ENCODE results near the gene SYT1. TPM values are rescaled to one million over a fixed set of nuclear protein-coding genes. Genes with fewer than 3 reads are reported as not detected.
"Not testable (repeated sequence)": the region's sequence is repeated elsewhere in the genome, so short reads cannot be mapped to it uniquely, and the experiment has no call there.

SYT1 gene
- total RNA-seq, 2 donors from 2014 or later: not detected

- H3K9me3 Mint-ChIP-seq: peaks cover 14 to 22% of the 10 kb centered on the region in 2 donors
- no peaks in the 10 kb centered on the region for H3K36me3 Mint-ChIP-seq
- ATAC-seq: no peak
- DNase-seq (ENCODE audit: low spot score in 2 of 2): no peak
- H3K27ac Mint-ChIP-seq: no peak overlapping the region
Measured at GRCh38 chr12:79008591-79008990, 144.0 kb downstream of the SYT1 start.

- H3K9me3 Mint-ChIP-seq: peaks cover 21 to 22% of the 10 kb centered on the region in 2 donors
- H3K27ac Mint-ChIP-seq: no peak overlapping the region
- no peak for ATAC-seq
- DNase-seq (ENCODE audit: low spot score in 2 of 2): no peak
- H3K36me3 Mint-ChIP-seq: no peaks in the 10 kb centered on the region
Measured at GRCh38 chr12:79012636-79013035, 148.1 kb downstream of the SYT1 start.

GRCh38 chr12:79016181-79016580, 151.6 kb downstream of the SYT1 start:
- H3K9me3 Mint-ChIP-seq: peaks cover 14 to 19% of the 10 kb centered on the region in 2 donors
- ATAC-seq (no peak), DNase-seq (ENCODE audit: low spot score in 2 of 2) (no peak)
- H3K27ac Mint-ChIP-seq: no peak overlapping the region
- no peaks in the 10 kb centered on the region for H3K36me3 Mint-ChIP-seq

GRCh38 chr12:79019672-79020071, 155.1 kb downstream of the SYT1 start:
- ATAC-seq (no peak), DNase-seq (ENCODE audit: low spot score in 2 of 2) (no peak)
- no peak overlapping the region for H3K27ac Mint-ChIP-seq
- H3K36me3 Mint-ChIP-seq: no peaks in the 10 kb centered on the region
- H3K9me3 Mint-ChIP-seq: peaks cover 14 to 16% of the 10 kb centered on the region in 2 donors

- no peak for DNase-seq (ENCODE audit: low spot score in 2 of 2)
- ATAC-seq: no peak
- H3K27ac Mint-ChIP-seq: no peak overlapping the region
- H3K9me3 Mint-ChIP-seq: peaks cover 14 to 16% of the 10 kb centered on the region in 2 donors
- no peaks in the 10 kb centered on the region for H3K36me3 Mint-ChIP-seq
Measured at GRCh38 chr12:79020106-79020505, 155.5 kb downstream of the SYT1 start.

- Mint-ChIP-seq H3K27ac (no peak overlapping the region), H3K9me3 (peaks cover 14 to 16% of the 10 kb centered on the region in 2 donors), H3K36me3 (no peaks in the 10 kb centered on the region)
- no peak for DNase-seq (ENCODE audit: low spot score in 2 of 2)
- no peak for ATAC-seq
Measured at GRCh38 chr12:79021021-79021420, 156.4 kb downstream of the SYT1 start.

- no peaks in the 10 kb centered on the region for H3K36me3 Mint-ChIP-seq
- no peak overlapping the region for H3K27ac Mint-ChIP-seq
- peaks cover 6 to 9% of the 10 kb centered on the region in 2 donors for H3K9me3 Mint-ChIP-seq
Measured at GRCh38 chr12:79023261-79023660, 158.7 kb downstream of the SYT1 start.

GRCh38 chr12:79023784-79024183, 159.2 kb downstream of the SYT1 start:
- no peak overlapping the region for H3K27ac Mint-ChIP-seq
- peaks cover 6 to 9% of the 10 kb centered on the region in 2 donors for H3K9me3 Mint-ChIP-seq
- H3K36me3 Mint-ChIP-seq: no peaks in the 10 kb centered on the region
- ATAC-seq: no peak
- DNase-seq (ENCODE audit: low spot score in 2 of 2): no peak

More at GRCh38 chr12:79023261-79023660, 158.7 kb downstream of the SYT1 start:
- DNase-seq (ENCODE audit: low spot score in 2 of 2) (no peak), ATAC-seq (no peak)

GRCh38 chr12:79033788-79034187, 169.2 kb downstream of the SYT1 start:
- H3K27ac Mint-ChIP-seq: no peak overlapping the region
- DNase-seq (ENCODE audit: low spot score in 2 of 2) (no peak), ATAC-seq (no peak)
- H3K36me3 Mint-ChIP-seq: no peaks in the 10 kb centered on the region
- H3K9me3 Mint-ChIP-seq: peaks cover 25 to 28% of the 10 kb centered on the region in 2 donors

GRCh38 chr12:79044748-79045147, 180.2 kb downstream of the SYT1 start:
- H3K9me3 Mint-ChIP-seq; DNase-seq (ENCODE audit: low spot score in 2 of 2); H3K36me3 Mint-ChIP-seq; ATAC-seq; H3K27ac Mint-ChIP-seq: not testable (repeated sequence)

GRCh38 chr12:79045149-79045703, 180.7 kb downstream of the SYT1 start:
- H3K27ac Mint-ChIP-seq; ATAC-seq; DNase-seq (ENCODE audit: low spot score in 2 of 2); H3K36me3 Mint-ChIP-seq; H3K9me3 Mint-ChIP-seq: not testable (repeated sequence)

- Mint-ChIP-seq H3K36me3 (no peaks in the 10 kb centered on the region), H3K9me3 (no peaks in the 10 kb centered on the region), H3K27ac (no peak overlapping the region)
- no peak for DNase-seq (ENCODE audit: low spot score in 2 of 2)
- ATAC-seq: no peak
Measured at GRCh38 chr12:79046021-79046420, 181.4 kb downstream of the SYT1 start.

GRCh38 chr12:79048962-79049361, 184.4 kb downstream of the SYT1 start:
- Mint-ChIP-seq H3K27ac (no peak overlapping the region), H3K9me3 (no peaks in the 10 kb centered on the region), H3K36me3 (no peaks in the 10 kb centered on the region)
- DNase-seq (ENCODE audit: low spot score in 2 of 2) (no peak), ATAC-seq (no peak)

- DNase-seq (ENCODE audit: low spot score in 2 of 2): no peak
- Mint-ChIP-seq H3K9me3 (peaks cover 0 to 4% of the 10 kb centered on the region in 2 donors), H3K36me3 (no peaks in the 10 kb centered on the region), H3K27ac (no peak overlapping the region)
- no peak for ATAC-seq
Measured at GRCh38 chr12:79053394-79053793, 188.8 kb downstream of the SYT1 start.

- ATAC-seq: no peak
- H3K27ac Mint-ChIP-seq: no peak overlapping the region
Measured at GRCh38 chr12:79055926-79056674, 191.5 kb downstream of the SYT1 start.

GRCh38 chr12:79056775-79057174, 192.2 kb downstream of the SYT1 start:
- DNase-seq (ENCODE audit: low spot score in 2 of 2) (no peak), ATAC-seq (no peak)
- Mint-ChIP-seq H3K36me3 (no peaks in the 10 kb centered on the region), H3K27ac (no peak overlapping the region), H3K9me3 (peaks cover 0 to 4% of the 10 kb centered on the region in 2 donors)

More at GRCh38 chr12:79055926-79056674, 191.5 kb downstream of the SYT1 start:
- H3K36me3 Mint-ChIP-seq: no peaks in the 10 kb centered on the region
- peaks cover 0 to 4% of the 10 kb centered on the region in 2 donors for H3K9me3 Mint-ChIP-seq
- no peak for DNase-seq (ENCODE audit: low spot score in 2 of 2)

GRCh38 chr12:79057540-79057939, 193.0 kb downstream of the SYT1 start:
- Mint-ChIP-seq H3K9me3 (peaks cover 0 to 4% of the 10 kb centered on the region in 2 donors), H3K36me3 (no peaks in the 10 kb centered on the region), H3K27ac (no peak overlapping the region)
- ATAC-seq (no peak), DNase-seq (ENCODE audit: low spot score in 2 of 2) (no peak)

GRCh38 chr12:79058342-79058741, 193.8 kb downstream of the SYT1 start:
- H3K9me3 Mint-ChIP-seq: peaks cover 0 to 4% of the 10 kb centered on the region in 2 donors
- H3K27ac Mint-ChIP-seq: no peak overlapping the region
- DNase-seq (ENCODE audit: low spot score in 2 of 2) (no peak), ATAC-seq (no peak)
- H3K36me3 Mint-ChIP-seq: no peaks in the 10 kb centered on the region
